Erythroblast (primary cell): ENCODE measurements around the gene ZNF618.

Experiments
- GATA1 ChIP-seq: IDR thresholded peaks from 2 replicates; pipeline ENCODE4 v1.6.1; 2011; ENCODE audit warnings: low read depth, mild to moderate bottlenecking, control low read depth, low read length, moderate library complexity
- POLR2A ChIP-seq: IDR thresholded peaks from 2 replicates; pipeline ENCODE4 v1.6.1; 2011; ENCODE audit warnings: mild to moderate bottlenecking, low read length

- no peak for TF ChIP-seq POLR2A
- no peak for TF ChIP-seq GATA1
Measured at GRCh38 chr9:114004221-114004716, 128.2 kb downstream of the ZNF618 start.
